SKM-1 treated with dmso at 0.1 percent for 144 hours (cell line): Measurements from ENCODE around the gene EHBP1L1.

Experiments
- DNase-seq: peaks from one replicate; lab custom pipeline; 2025; ENCODE audit not compliant: unreplicated experiment; lab: John Stamatoyannopoulos, UW

EHBP1L1 gene

DNA sequence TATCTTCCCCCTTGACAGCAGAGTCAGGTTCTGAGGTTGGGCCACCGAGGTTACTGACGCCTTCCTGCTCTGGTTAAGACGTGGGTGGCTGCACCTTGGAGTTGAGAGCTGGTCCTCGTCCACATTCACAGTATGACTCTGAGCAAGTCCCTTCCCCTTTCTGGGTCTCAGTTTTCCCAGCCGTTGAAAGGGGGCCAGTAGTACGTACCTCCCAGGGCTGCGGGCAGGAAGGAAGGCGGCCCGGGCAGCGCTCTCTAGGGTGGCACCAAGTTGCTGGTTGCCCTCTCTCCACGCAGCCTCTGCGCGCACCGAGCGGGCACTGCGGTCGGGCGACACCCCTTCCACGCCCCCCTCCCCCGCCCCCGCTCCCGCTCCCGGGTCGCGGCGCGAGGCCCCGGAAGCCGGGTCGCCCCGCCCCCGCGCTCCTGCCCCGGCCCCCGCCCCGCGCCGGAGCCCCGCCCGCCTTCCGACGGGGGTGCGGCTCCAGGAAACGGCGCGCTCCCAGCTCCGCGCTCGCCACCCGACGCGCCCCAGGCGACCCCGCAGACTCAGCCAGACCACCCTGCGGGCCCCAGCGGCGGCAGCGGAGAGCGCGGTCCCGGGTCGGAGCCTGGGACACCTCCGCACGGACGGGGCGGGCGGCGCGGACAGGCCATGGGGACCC is at the start of gene EHBP1L1:
Gene EHBP1L1, plus strand, starts transcription at position 486 of the 664 bp plus-strand sequence. CDS start 250 bp downstream, outside the sequence.
- DNase-seq, result peak; percentile 59

DNA sequence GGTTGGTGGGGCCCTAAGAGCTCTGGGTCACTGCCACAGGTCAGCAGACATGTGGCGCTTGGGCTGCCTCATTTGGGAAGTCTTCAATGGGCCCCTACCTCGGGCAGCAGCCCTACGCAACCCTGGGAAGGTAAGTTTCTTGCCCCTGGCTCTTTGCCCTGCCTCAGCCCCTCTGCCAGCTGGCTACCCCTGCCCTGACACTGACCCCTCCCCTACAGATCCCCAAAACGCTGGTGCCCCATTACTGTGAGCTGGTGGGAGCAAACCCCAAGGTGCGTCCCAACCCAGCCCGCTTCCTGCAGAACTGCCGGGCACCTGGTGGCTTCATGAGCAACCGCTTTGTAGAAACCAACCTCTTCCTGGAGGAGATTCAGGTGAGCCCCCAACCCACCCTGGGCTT is 49.1 kb upstream of the EHBP1L1 start:
- DNase-seq, result no peak

- DNase-seq, result no peak
Observed at GRCh38 chr11:65528819-65529350, 47.0 kb upstream of the EHBP1L1 start.

DNA sequence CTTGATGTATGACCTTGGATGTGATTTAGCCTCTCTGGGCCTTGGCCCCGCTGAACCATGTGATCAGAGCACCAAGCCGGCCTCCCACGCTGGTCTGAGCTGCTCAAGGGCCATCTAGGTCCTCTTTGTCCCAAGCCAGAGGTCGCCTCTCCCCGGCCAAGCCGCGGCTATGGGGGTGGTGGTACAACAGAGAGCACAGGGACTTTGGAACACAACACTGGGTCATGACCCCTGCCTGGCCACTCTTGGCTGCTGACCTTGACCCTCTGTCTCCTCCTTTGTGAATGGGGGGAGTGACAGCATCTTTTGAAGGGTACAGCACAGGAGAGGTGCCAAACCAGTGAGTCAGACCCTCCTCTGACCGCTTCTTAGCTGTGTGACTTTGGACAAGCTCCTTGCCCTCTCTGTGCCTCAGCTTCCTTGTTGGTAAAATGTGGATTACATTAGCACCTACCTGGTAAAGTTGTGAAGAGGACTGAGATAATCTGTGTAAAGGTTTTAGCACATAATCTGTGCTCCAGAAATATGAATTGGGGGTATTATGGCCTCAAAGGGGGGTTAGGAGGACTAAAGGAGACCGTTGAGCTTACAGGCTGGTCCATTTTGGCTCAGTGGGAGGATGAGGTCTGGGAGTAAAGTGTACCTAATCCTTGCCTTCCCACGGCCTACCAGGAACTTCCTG is 46.2 kb upstream of the EHBP1L1 start:
- DNase-seq, result no peak

DNA sequence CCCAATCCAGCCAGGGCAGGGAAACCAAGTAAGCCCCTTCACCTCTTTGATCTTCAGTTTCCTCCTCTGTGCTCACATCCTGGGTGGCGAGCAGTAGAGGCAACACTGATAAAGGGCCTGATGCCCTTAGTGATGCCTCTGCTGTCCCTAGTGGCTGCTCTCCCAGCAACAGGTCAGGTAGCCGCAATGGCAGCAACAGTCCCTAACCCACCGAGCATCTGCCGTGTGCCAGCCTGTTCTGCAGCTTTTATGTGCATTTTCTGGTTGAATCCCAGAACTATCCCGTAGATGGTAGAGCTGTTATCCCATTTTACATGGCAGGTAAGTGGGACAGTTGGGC is 45.7 kb upstream of the EHBP1L1 start:
- DNase-seq, result no peak

DNA sequence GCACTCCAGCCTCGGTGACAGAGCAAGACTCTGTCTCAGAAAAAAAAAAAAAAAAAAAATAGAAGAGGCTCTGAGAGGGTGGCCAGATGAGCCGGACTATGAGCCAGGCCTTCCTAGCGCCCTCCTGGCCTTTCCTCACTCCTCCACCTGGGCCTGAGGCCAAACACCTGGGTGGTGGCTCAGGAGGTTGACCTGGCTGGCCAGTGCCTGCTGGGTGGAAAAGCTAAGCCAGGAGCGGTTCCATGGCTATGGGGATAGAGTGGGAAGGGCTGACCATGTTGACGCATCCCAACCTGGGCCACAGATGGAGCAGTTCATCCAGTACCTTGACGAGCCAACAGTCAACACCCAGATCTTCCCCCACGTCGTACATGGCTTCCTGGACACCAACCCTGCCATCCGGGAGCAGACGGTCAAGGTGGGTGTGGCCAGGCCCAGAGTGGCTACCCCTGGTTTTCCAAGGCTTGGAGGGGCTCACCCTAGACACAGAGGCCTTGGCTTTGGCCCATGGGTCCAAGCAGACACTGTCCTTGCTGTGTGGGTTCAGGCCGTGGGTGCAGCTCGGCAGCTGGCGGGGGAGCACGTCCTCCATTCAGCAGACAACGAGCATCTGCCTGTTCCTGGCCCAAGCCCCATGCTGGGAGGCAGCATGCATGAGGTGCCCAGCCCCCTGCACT is 43.3 kb upstream of the EHBP1L1 start:
- no peak for DNase-seq

DNA sequence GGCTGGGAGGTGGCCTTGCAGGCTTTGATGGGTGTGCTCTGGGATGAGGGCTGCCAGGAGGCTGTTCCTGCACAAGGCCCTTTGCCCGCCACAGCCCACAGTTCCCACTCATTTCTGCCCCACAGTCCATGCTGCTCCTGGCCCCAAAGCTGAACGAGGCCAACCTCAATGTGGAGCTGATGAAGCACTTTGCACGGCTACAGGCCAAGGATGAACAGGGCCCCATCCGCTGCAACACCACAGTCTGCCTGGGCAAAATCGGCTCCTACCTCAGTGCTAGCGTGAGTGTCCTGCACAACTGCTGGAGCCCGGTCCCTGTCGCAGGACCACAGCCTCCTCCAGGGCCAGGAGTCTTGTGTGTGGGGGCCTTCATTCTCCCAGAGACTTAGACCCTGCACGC is 40.8 kb upstream of the EHBP1L1 start:
- no peak for DNase-seq

DNA sequence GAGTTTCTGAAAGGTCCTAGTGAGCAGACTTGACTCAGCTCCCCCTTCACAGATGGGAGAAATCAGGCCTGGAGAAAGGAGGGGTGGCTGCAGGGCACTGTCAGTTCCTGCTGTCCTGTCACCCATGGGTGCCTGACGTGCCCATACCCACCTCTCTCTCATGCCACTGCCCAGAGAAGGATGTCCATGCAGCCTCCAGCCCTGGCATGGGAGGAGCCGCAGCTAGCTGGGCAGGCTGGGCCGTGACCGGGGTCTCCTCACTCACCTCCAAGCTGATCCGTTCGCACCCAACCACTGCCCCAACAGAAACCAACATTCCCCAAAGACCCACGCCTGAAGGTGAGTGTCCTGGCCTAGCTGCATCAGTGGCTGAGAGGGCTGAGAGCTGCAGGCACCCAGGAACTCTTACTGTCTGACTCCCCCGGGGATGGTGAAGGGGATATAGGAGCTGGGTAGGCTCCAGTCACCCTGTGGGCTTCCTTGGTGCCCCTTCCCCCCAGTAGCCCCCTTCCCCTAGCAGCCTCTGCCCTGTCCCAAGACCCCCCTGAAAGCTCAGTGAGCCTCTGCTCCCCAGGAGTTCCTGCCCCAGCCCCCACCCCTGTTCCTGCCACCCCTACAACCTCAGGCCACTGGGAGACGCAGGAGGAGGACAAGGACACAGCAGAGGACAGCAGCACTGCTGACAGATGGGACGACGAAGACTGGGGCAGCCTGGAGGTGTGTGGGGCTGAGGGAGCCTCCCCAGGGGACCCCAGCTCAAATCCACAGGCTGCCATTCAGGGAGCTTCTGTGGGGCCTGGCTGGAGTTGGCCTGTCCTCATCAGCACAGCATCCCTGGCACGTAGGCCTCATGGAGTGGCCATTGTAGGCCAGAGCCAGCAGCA is 39.2 kb upstream of the EHBP1L1 start:
- no peak for DNase-seq

DNA sequence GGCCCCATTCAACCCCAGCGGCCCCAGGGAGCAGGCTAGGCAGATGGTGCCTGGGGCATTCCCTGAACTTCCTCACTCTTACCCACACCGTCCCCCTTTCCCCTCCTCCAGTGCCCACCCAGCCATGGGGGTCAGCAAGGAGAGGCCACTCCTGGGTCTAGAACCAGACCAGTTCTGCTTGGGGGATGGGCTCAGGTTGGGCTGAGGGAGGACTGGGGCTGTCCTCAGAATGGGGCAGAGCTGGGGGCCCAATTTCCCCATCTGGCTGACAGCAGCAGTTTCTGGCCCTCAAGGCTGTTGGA is 38.6 kb upstream of the EHBP1L1 start:
- no peak for DNase-seq

- no peak for DNase-seq
Observed at GRCh38 chr11:65537620-65538231, 38.1 kb upstream of the EHBP1L1 start.

- no peak for DNase-seq
Observed at GRCh38 chr11:65538232-65538914, 37.5 kb upstream of the EHBP1L1 start.

DNA sequence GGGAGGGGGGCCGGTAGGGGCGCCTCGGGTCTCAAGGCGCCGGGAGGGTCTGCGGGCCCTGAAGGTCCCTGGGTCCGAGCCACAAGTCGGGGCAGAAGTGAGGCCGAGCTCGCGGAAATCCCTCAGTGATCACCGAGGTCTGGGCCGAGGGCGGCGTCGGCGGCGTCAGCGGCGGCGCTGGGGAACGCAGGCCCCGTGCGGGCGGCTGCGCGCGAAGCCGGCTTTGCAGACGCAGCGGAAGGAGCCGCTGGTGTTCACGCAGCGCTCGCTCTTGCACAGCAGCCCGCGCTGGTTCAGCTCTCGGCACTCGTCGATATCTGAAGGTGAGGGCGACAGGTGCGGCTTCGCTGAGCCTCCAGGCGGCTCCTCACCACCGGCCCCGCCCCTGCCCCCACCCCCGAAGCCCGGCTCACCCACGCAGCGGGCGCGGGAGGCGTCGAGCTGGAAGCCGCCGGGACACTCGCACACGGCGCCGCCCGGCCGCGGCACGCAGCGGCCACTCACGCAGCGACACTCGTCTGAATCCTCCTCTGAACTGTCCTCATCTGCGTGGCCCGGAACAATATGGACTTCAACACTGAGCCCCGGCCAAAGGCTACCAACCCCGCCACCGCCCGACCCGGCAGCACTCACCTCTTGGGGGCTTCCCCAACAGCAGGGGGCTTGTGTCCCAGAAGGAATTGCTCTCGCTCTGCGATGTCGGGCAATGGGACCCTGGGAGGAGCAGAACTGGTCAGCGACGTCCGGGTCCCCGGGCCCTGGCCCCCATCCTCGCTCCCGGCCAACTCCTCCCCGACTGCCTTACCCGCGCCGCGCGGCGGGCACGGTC is 36.7 kb upstream of the EHBP1L1 start:
- DNase-seq, result no peak

DNA sequence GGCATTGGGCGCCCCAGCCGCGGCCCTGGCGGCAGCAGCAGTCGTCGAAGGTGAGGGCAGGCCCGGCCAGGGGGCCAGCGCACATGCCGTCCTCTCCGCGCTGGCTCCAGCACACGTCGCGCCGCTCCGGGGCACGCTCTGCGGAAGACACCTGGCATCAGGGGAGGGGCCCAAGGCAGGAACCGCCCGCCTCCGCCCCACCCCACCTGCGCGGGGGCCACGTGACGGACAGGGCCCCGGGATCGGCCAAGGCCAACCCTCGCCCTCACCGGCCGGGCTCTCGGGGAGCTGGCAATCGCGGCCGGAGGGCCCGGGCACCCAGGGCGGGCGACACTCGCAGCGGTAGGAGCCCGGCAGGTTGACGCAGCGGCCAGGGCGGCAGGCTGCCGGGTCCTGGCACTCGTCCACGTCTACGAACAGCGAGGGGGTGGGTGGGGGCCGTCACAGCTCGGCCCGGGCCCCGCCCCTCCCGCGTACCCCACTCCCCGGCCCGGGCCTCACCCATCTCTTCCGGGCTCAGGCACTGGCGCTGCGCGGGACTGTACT is 36.0 kb upstream of the EHBP1L1 start:
- DNase-seq, result no peak

DNA sequence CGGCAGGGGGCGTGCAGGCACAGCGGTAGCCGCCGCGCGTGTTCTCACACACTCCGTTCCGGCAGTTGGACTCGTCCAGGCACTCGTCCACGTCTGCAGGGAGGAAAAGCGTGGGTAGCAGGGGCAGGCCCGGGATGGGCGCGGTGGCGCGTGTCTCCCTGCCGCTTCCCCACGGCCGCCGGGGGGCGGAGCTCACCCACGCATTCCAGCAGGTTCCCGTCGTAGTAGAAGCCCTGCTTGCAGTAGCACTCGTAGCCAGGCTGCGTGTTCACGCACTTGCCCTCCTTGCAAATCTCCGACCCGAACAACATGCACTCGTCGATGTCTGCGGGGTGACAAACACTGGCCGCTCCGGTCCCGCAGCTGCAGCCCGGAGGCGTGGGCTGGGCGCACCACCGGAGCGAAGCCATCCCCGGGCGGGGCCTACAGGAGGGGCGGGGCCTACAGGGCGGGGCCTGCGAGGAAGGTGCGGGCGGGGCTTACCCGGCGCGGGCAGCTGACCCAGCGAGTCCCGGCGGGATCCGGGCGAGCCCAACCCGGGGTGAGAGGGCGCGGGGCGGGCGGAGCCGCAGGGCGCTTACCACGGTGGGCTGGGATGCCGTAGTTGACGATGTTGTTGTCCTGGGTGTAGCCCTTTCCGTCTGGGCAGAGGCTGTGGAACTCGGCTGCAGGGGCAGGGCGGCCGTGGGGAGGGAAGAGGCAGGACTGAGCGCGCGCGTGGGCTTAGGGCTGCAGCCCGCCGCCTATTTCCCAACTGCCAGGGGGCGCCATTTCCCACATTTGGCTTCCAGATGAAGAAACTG is 35.4 kb upstream of the EHBP1L1 start:
- peak; percentile 84 for DNase-seq

GRCh38 chr11:65541093-65541982 is 34.5 kb upstream of the EHBP1L1 start:
- DNase-seq, result no peak

- DNase-seq, result no peak
Observed at GRCh38 chr11:65542738-65543390, 33.0 kb upstream of the EHBP1L1 start.

DNA sequence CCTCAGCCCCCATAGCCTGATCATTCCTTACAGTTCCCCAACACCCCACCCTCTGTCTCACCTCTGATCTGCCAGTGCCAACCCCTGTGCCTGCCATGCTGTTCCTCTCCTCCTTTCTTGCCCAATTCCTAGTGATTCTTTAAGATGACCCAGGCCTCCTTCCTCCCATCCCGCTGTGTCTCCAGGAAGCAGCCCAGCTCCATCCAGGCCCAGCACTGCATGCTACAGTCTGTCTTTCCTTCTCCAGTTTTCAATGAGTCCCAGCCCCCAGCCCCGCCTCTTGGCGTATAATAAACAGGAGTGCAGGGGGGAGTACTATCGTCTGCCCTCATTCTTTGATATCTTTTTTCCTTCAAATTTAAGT is 30.0 kb upstream of the EHBP1L1 start:
- no peak for DNase-seq
